ENCODE data around the gene SLC25A18.

SLC25A18 gene

DNA sequence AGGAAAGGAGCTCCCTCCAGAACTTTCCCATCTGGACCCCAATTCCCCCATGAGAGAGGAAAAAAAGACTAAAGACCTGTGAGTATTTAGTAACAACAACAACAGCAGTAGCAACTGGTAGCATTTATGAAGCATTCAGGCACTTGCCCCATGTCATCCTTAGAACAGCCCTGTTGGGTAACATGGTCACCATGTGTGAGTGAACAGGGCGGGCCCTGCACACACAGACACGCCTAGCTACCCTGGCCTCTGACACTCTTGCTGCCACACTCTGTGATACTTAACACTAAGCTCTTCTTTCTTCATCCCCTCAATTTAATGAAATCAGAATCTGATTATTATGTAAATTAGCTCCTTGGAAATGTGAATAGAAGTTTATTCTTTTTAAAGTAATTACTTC lies 26.1 kb upstream of the SLC25A18 start:
- DNase-seq (ENCODE audit: low read depth) = no peak
- TF ChIP-seq, protein P1, sequence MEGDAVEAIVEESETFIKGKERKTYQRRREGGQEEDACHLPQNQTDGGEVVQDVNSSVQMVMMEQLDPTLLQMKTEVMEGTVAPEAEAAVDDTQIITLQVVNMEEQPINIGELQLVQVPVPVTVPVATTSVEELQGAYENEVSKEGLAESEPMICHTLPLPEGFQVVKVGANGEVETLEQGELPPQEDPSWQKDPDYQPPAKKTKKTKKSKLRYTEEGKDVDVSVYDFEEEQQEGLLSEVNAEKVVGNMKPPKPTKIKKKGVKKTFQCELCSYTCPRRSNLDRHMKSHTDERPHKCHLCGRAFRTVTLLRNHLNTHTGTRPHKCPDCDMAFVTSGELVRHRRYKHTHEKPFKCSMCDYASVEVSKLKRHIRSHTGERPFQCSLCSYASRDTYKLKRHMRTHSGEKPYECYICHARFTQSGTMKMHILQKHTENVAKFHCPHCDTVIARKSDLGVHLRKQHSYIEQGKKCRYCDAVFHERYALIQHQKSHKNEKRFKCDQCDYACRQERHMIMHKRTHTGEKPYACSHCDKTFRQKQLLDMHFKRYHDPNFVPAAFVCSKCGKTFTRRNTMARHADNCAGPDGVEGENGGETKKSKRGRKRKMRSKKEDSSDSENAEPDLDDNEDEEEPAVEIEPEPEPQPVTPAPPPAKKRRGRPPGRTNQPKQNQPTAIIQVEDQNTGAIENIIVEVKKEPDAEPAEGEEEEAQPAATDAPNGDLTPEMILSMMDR (conservative IDR thresholded peaks at IDR 0.05; ENCODE audit: control insufficient read depth, insufficient read depth, low read depth, low read length) = no peak
- no peak overlapping the region for H3K4me3 ChIP-seq (ENCODE audit: control insufficient read depth, low read depth, low read length)

DNA sequence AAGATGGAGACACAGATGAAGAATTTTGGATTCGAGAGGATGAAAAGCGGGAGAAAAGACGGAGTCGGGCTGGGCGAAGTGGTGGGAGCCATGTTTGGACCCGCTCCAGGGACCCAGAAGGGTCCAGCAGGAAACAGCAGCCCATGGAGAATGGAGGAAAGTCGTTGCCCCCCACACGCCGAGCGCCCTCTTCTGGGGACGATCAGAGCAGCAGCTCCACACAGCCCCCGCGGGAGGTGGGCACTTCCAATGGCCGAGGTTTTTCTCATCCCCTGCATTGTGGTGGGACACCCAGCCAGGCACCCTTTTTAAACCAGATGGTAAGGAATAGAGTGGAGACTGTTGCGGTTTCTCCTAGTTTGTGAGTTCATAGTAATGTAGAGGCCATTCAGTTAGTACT lies 22.8 kb upstream of the SLC25A18 start:
- TF ChIP-seq, protein P1 (conservative IDR thresholded peaks at IDR 0.05; ENCODE audit: control insufficient read depth, insufficient read depth, low read depth, low read length) = no peak
- no peak for DNase-seq (ENCODE audit: low read depth)
- H3K4me3 ChIP-seq (ENCODE audit: control insufficient read depth, low read depth, low read length) = no peak overlapping the region

DNA sequence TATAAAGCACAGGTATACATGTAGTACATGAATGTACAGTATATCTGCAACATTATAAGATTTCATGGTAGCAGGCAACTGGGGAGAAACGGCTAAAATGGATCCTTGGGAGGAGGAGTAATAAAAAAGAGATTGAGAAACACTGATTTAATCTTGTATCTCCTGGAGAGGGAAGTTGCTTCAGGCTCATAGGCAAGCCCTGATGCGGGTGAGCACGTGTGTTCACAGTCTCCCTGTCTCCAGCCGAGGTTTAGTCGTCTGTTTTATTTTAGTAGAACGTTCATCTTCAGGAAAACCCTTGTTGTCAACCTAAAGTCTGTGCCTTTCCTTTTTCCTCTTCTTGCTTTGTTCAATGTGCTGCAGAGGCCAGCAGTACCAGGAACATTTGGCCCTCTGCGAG lies 21.8 kb upstream of the SLC25A18 start:
- H3K4me3 ChIP-seq (ENCODE audit: control insufficient read depth, low read depth, low read length) = no peak overlapping the region
- TF ChIP-seq, protein P1 (conservative IDR thresholded peaks at IDR 0.05; ENCODE audit: control insufficient read depth, insufficient read depth, low read depth, low read length) = no peak
- no peak for DNase-seq (ENCODE audit: low read depth)

DNA sequence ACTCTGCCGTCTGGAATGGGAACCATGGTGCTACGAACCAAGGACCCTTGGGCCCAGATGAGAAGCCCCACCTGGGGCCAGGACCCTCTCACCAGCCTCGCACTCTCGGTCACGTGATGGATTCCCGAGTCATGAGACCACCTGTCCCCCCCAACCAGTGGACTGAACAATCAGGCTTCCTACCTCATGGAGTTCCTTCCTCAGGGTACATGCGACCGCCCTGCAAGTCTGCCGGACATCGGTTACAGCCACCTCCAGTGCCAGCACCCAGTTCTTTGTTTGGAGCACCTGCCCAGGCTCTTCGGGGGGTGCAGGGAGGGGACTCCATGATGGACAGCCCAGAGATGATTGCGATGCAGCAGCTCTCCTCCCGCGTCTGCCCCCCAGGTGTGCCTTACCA lies 20.8 kb upstream of the SLC25A18 start:
- no peak for DNase-seq (ENCODE audit: low read depth)
- no peak overlapping the region for H3K4me3 ChIP-seq (ENCODE audit: control insufficient read depth, low read depth, low read length)
- TF ChIP-seq, protein P1 (conservative IDR thresholded peaks at IDR 0.05; ENCODE audit: control insufficient read depth, insufficient read depth, low read depth, low read length) = no peak

DNA sequence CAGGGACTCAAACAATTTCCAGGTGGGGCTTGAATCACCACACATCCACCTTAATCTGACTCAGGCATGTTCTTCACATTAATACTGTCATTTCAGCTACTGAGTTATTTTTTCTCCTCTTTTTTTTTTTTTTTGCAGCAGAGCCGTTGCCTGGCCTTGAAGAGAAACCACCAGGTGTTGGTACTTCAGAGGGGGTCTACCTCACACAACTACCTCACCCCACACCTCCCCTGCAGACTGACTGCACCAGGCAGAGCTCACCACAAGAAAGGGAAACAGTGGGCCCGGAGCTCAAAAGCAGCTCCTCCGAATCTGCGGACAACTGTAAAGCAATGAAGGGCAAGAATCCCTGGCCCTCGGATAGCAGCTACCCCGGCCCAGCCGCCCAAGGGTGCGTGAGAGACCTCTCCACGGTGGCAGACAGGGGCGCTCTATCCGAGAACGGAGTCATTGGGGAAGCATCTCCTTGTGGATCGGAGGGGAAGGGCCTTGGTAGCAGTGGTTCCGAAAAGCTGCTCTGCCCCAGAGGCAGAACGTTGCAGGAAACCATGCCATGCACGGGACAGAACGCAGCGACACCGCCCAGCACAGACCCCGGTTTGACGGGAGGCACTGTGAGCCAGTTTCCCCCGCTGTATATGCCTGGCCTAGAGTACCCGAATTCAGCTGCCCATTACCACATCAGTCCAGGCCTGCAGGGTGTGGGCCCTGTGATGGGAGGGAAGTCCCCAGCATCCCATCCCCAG lies 15.1 kb upstream of the SLC25A18 start:
- no peak overlapping the region for H3K4me3 ChIP-seq (ENCODE audit: control insufficient read depth, low read depth, low read length)
- DNase-seq (ENCODE audit: low read depth) = no peak
- TF ChIP-seq, protein P1 (conservative IDR thresholded peaks at IDR 0.05; ENCODE audit: control insufficient read depth, insufficient read depth, low read depth, low read length) = no peak

DNA sequence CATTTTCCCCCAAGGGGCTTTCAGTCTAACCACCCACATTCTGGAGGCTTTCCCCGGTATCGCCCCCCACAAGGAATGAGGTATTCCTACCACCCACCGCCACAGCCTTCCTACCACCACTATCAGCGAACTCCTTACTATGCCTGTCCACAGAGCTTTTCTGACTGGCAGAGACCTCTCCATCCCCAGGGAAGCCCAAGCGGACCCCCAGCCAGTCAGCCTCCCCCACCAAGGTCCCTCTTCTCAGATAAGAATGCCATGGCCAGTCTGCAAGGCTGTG lies 14.6 kb upstream of the SLC25A18 start:
- no peak for DNase-seq (ENCODE audit: low read depth)
- no peak overlapping the region for H3K4me3 ChIP-seq (ENCODE audit: control insufficient read depth, low read depth, low read length)
- TF ChIP-seq, protein P1 (conservative IDR thresholded peaks at IDR 0.05; ENCODE audit: control insufficient read depth, insufficient read depth, low read depth, low read length) = no peak

DNA sequence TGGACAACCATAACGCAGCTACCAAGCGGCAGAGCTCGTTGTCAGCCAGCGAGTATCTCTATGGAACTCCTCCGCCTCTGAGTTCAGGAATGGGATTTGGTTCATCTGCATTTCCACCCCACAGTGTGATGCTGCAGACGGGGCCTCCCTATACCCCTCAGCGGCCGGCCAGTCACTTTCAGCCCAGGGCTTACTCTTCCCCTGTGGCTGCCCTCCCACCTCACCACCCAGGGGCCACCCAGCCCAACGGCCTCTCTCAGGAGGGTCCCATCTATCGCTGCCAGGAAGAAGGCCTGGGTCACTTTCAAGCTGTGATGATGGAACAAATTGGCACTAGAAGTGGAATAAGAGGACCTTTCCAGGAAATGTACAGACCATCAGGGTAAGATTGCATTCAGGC lies 14.1 kb upstream of the SLC25A18 start:
- DNase-seq (ENCODE audit: low read depth) = no peak
- no peak overlapping the region for H3K4me3 ChIP-seq (ENCODE audit: control insufficient read depth, low read depth, low read length)
- TF ChIP-seq, protein P1 (conservative IDR thresholded peaks at IDR 0.05; ENCODE audit: control insufficient read depth, insufficient read depth, low read depth, low read length) = no peak
